IPS-20b (cell line): ENCODE measurements around the gene MARCO.

Experiments
- H3K27ac ChIP-seq: one replicate; pipeline ENCODE4 v1.5.1; 2013; ENCODE audit warnings: low read length
- H3K27me3 ChIP-seq: 2 replicates; pipeline ENCODE4 v1.6.1; 2013; ENCODE audit warnings: mild to moderate bottlenecking, low read length, inconsistent platforms; ENCODE audit not compliant: insufficient read depth
- H3K36me3 ChIP-seq: 2 replicates; pipeline ENCODE4 v1.6.1; 2013; ENCODE audit warnings: low read depth, mild to moderate bottlenecking, inconsistent platforms, low read length, moderate library complexity; ENCODE audit not compliant: insufficient read depth
- H3K4me1 ChIP-seq: 2 replicates; pipeline ENCODE4 v1.6.1; 2013; ENCODE audit warnings: mild to moderate bottlenecking, control low read depth, inconsistent platforms, low read length, moderate library complexity; ENCODE audit not compliant: insufficient read depth
- H3K4me3 ChIP-seq: 2 replicates; pipeline ENCODE4 v1.5.1; 2013; ENCODE audit warnings: mild to moderate bottlenecking, low read length, inconsistent platforms
- H3K9ac ChIP-seq: 2 replicates; pipeline ENCODE4 v1.6.1; 2013; ENCODE audit warnings: low read depth, mild to moderate bottlenecking, inconsistent platforms, low read length, moderate library complexity
- H3K9me3 ChIP-seq: 2 replicates; pipeline ENCODE4 v1.6.1; 2013; ENCODE audit warnings: mild to moderate bottlenecking, low read depth, low read length, inconsistent platforms; ENCODE audit not compliant: insufficient read depth

Gene MARCO

DNA sequence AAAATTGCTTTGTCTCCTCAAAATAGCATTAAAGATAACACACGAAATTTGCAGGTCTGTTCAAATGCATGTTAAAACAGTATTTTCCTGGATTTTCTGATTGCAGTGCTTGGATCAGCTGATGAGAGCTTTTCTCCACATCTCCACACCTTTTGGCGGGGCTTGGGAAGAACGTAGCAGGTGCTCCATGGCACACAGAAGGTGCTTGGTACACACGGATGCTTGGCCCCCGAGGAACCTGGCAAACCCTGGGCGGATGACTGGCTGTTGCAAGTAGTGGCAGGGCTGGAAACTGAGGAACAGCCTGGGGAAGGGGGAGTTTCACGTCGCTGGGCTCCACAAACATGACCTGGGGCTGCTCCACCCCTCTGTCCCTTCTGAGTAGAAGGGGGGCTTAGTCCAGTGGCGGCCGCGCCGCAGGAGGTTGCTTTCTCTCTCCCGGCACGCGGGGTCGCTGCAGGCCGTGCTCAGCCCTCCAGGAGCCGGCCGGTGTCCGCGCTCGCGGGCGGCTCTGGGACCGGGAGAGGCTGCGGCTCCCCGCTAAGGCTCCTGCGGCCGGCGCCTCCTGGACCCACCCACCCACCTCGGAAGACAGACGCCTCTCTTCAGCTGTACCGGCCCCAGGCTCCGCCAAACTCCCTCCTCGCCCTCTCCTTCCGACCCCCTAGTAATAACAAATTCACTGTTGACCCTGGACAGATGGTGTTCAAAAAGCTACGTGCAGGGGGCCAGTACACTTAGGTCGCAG lies 69.3 kb downstream of the MARCO start:
- Histone ChIP-seq H3K27ac (no peak overlapping the region), H3K36me3 (no peaks in the 10 kb centered on the region), H3K27me3 (peaks cover 29% of the 10 kb centered on the region), H3K9ac (no peak overlapping the region), H3K9me3 (no peaks in the 10 kb centered on the region), H3K4me3 (peak overlapping the region; percentile 40; the same call in 1 of the 2 replicates), H3K4me1 (peaks cover 5% of the 10 kb centered on the region; the same call in 1 of the 2 replicates)

GRCh38 chr2:119011910-119012209 lies 69.9 kb downstream of the MARCO start:
- Histone ChIP-seq H3K27ac (no peak overlapping the region), H3K36me3 (no peaks in the 10 kb centered on the region), H3K27me3 (peaks cover 29% of the 10 kb centered on the region), H3K4me3 (peak overlapping the region; percentile 21; the same call in 1 of the 2 replicates), H3K4me1 (peaks cover 5% of the 10 kb centered on the region; the same call in 1 of the 2 replicates), H3K9ac (no peak overlapping the region), H3K9me3 (no peaks in the 10 kb centered on the region)

GRCh38 chr2:119012345-119013301 lies 70.6 kb downstream of the MARCO start:
- Histone ChIP-seq H3K27me3 (peaks cover 29% of the 10 kb centered on the region), H3K9me3 (no peaks in the 10 kb centered on the region), H3K4me1 (peaks cover 5% of the 10 kb centered on the region; the same call in 1 of the 2 replicates), H3K4me3 (no peak overlapping the region), H3K36me3 (no peaks in the 10 kb centered on the region), H3K27ac (no peak overlapping the region), H3K9ac (no peak overlapping the region)

DNA sequence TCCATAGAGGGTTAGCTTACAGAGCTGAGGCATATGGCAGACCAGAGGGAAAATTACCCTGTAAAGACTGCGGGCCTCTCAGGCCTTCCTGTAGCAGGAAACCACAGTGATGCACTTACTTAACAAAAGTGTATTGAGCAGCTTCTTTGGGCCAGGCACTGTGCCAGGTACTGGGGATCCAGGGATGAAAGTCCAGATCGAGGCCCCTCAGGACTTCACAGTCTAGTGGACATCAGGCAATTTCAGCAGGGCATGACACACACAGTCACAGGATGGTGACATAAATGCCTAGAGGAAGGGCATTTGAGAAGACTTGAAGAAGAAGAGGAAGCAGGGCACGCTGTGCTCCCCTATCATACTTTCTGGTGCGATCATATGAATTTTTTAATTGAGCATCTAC lies 71.7 kb downstream of the MARCO start:
- Histone ChIP-seq H3K4me1 (peaks cover 5% of the 10 kb centered on the region; the same call in 1 of the 2 replicates), H3K9me3 (no peaks in the 10 kb centered on the region), H3K27me3 (peaks cover 29% of the 10 kb centered on the region)

DNA sequence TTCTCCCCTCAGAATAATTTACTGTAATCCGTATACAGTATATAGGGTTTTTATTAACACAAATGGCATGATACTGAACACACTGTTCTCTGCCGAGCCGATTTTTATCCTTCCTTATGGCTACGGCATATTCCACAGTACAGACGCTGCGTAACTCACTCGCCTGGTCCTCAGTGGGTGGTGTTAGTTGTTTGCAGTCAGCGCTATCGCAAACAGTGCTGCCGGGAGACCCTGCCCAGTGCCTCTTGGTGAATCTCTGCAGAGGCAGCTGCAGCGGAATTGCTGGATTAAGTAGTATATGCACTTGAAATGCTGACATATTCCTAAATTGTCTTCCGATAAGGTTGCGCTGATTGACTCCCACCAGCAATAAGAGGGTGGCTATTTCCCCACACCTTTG lies 73.9 kb downstream of the MARCO start:
- Histone ChIP-seq H3K27me3 (peaks cover 15% of the 10 kb centered on the region), H3K27ac (no peak overlapping the region), H3K4me1 (peaks cover 5% of the 10 kb centered on the region; the same call in 1 of the 2 replicates)

More for the DNA sequence above, 71.7 kb downstream of the MARCO start:
- H3K4me3 ChIP-seq = no peak overlapping the region
- no peaks in the 10 kb centered on the region for H3K36me3 ChIP-seq
- H3K9ac ChIP-seq = no peak overlapping the region
- no peak overlapping the region for H3K27ac ChIP-seq

GRCh38 chr2:119019521-119019920 lies 77.5 kb downstream of the MARCO start:
- Histone ChIP-seq H3K36me3 (no peaks in the 10 kb centered on the region), H3K9me3 (no peaks in the 10 kb centered on the region), H3K4me1 (peaks cover 5% of the 10 kb centered on the region; the same call in 1 of the 2 replicates), H3K27me3 (no peaks in the 10 kb centered on the region), H3K9ac (no peak overlapping the region), H3K4me3 (no peak overlapping the region), H3K27ac (no peak overlapping the region)

More for the DNA sequence above, 73.9 kb downstream of the MARCO start:
- no peak overlapping the region for H3K4me3 ChIP-seq
- H3K36me3 ChIP-seq = no peaks in the 10 kb centered on the region
- H3K9me3 ChIP-seq = no peaks in the 10 kb centered on the region
- H3K9ac ChIP-seq = no peak overlapping the region

- no peaks in the 10 kb centered on the region for H3K9me3 ChIP-seq
- H3K27me3 ChIP-seq = no peaks in the 10 kb centered on the region
- H3K27ac ChIP-seq = no peak overlapping the region
- no peaks in the 10 kb centered on the region for H3K36me3 ChIP-seq
- H3K4me3 ChIP-seq = no peak overlapping the region
- no peaks in the 10 kb centered on the region for H3K4me1 ChIP-seq
- no peak overlapping the region for H3K9ac ChIP-seq
These were observed 80.7 kb downstream of the MARCO start for GRCh38 chr2:119022678-119023077.

- H3K27me3 ChIP-seq = no peaks in the 10 kb centered on the region
- no peaks in the 10 kb centered on the region for H3K4me1 ChIP-seq
- H3K27ac ChIP-seq = no peak overlapping the region
- peaks cover 5% of the 10 kb centered on the region; the same call in 1 of the 2 replicates for H3K9me3 ChIP-seq
- no peak overlapping the region for H3K9ac ChIP-seq
- H3K36me3 ChIP-seq = no peaks in the 10 kb centered on the region
- no peak overlapping the region for H3K4me3 ChIP-seq
These were observed 81.5 kb downstream of the MARCO start for GRCh38 chr2:119023534-119023933.

- Histone ChIP-seq H3K9me3 (peaks cover 5% of the 10 kb centered on the region; the same call in 1 of the 2 replicates), H3K4me1 (no peaks in the 10 kb centered on the region), H3K27me3 (no peaks in the 10 kb centered on the region), H3K27ac (no peak overlapping the region), H3K36me3 (no peaks in the 10 kb centered on the region), H3K9ac (no peak overlapping the region), H3K4me3 (no peak overlapping the region)
These were observed 82.2 kb downstream of the MARCO start for GRCh38 chr2:119024152-119024551.

- Histone ChIP-seq H3K4me1 (no peaks in the 10 kb centered on the region), H3K9ac (no peak overlapping the region), H3K36me3 (no peaks in the 10 kb centered on the region), H3K9me3 (peaks cover 5% of the 10 kb centered on the region; the same call in 1 of the 2 replicates), H3K27me3 (no peaks in the 10 kb centered on the region), H3K27ac (no peak overlapping the region), H3K4me3 (no peak overlapping the region)
These were observed 82.6 kb downstream of the MARCO start for GRCh38 chr2:119024568-119024967.

GRCh38 chr2:119025013-119025412 lies 83.0 kb downstream of the MARCO start:
- H3K27ac ChIP-seq = no peak overlapping the region
- H3K4me3 ChIP-seq = no peak overlapping the region
- no peaks in the 10 kb centered on the region for H3K36me3 ChIP-seq
- no peaks in the 10 kb centered on the region for H3K4me1 ChIP-seq
- peaks cover 5% of the 10 kb centered on the region; the same call in 1 of the 2 replicates for H3K9me3 ChIP-seq
- H3K27me3 ChIP-seq = no peaks in the 10 kb centered on the region
- H3K9ac ChIP-seq = no peak overlapping the region
